Measurements from ENCODE around the gene CDH23.

- TF ChIP-seq POLR2AphosphoS5 (IDR thresholded peaks at IDR 0.05) (no peak), CTCF (IDR thresholded peaks at IDR 0.05) (no peak), POLR2A (IDR thresholded peaks at IDR 0.05) (no peak)
These were observed 199.4 kb downstream of the CDH23 start for GRCh38 chr10:71596127-71596526.

Measured in suprapubic skin (tissue), 4 donors.